ENCODE results near the gene SULT2B1.
"Not testable (repeated sequence)": the region's sequence is repeated elsewhere in the genome, so short reads cannot be mapped to it uniquely, and the experiment has no call there.

SULT2B1 gene

GRCh38 chr19:48556825-48557224, 4.9 kb downstream of the SULT2B1 start:
- no peak for DNase-seq (ENCODE audit: low read depth in 2 of 2, low spot score in 1 of 2)

- no peak for DNase-seq (ENCODE audit: low read depth in 2 of 2, low spot score in 1 of 2)
Measured at GRCh38 chr19:48558018-48558684, 6.2 kb downstream of the SULT2B1 start.

GRCh38 chr19:48560095-48560530, 8.1 kb downstream of the SULT2B1 start:
- no peak for DNase-seq (ENCODE audit: low read depth in 2 of 2, low spot score in 1 of 2)

- DNase-seq (ENCODE audit: low read depth in 2 of 2, low spot score in 1 of 2), result no peak
Measured at GRCh38 chr19:48561412-48561811, 9.4 kb downstream of the SULT2B1 start.

GRCh38 chr19:48565090-48565489, 13.1 kb downstream of the SULT2B1 start:
- DNase-seq (ENCODE audit: low read depth in 2 of 2, low spot score in 1 of 2), result no peak

GRCh38 chr19:48568345-48568886, 16.4 kb downstream of the SULT2B1 start:
- no peak for DNase-seq (ENCODE audit: low read depth in 2 of 2, low spot score in 1 of 2)

- DNase-seq (ENCODE audit: low read depth in 2 of 2, low spot score in 1 of 2), result no peak
Measured at GRCh38 chr19:48569814-48570213, 17.8 kb downstream of the SULT2B1 start.

- DNase-seq (ENCODE audit: low read depth in 2 of 2, low spot score in 1 of 2), result no peak
Measured at GRCh38 chr19:48571378-48572162, 19.6 kb downstream of the SULT2B1 start.

GRCh38 chr19:48573163-48573505, 21.2 kb downstream of the SULT2B1 start:
- no peak for DNase-seq (ENCODE audit: low read depth in 2 of 2, low spot score in 1 of 2)

GRCh38 chr19:48575931-48576622, 24.1 kb downstream of the SULT2B1 start:
- no peak for DNase-seq (ENCODE audit: low read depth in 2 of 2, low spot score in 1 of 2)

GRCh38 chr19:48577908-48578307, 25.9 kb downstream of the SULT2B1 start:
- DNase-seq (ENCODE audit: low read depth in 2 of 2, low spot score in 1 of 2), result not testable (repeated sequence)

GRCh38 chr19:48578891-48579290, 26.9 kb downstream of the SULT2B1 start:
- DNase-seq (ENCODE audit: low read depth in 2 of 2, low spot score in 1 of 2), result no peak

- no peak for DNase-seq (ENCODE audit: low read depth in 2 of 2, low spot score in 1 of 2)
Measured at GRCh38 chr19:48582168-48582567, 30.2 kb downstream of the SULT2B1 start.

GRCh38 chr19:48587387-48587786, 35.4 kb downstream of the SULT2B1 start:
- DNase-seq (ENCODE audit: low read depth in 2 of 2, low spot score in 1 of 2), result no peak

GRCh38 chr19:48588670-48589401, 36.9 kb downstream of the SULT2B1 start:
- peak; percentile 68 to 81 for DNase-seq (ENCODE audit: low read depth in 2 of 2, low spot score in 1 of 2)

GRCh38 chr19:48591021-48591420, 39.0 kb downstream of the SULT2B1 start:
- no peak for DNase-seq (ENCODE audit: low read depth in 2 of 2, low spot score in 1 of 2)

GRCh38 chr19:48595171-48595570, 43.2 kb downstream of the SULT2B1 start:
- no peak for DNase-seq (ENCODE audit: low read depth in 2 of 2, low spot score in 1 of 2)

- DNase-seq (ENCODE audit: low read depth in 2 of 2, low spot score in 1 of 2), result no peak
Measured at GRCh38 chr19:48595833-48596232, 43.9 kb downstream of the SULT2B1 start.

GRCh38 chr19:48596237-48596636, 44.3 kb downstream of the SULT2B1 start:
- DNase-seq (ENCODE audit: low read depth in 2 of 2, low spot score in 1 of 2), result no peak

- no peak for DNase-seq (ENCODE audit: low read depth in 2 of 2, low spot score in 1 of 2)
Measured at GRCh38 chr19:48596679-48597465, 44.9 kb downstream of the SULT2B1 start.
